ENCODE measurements around the gene DBN1.

DNA sequence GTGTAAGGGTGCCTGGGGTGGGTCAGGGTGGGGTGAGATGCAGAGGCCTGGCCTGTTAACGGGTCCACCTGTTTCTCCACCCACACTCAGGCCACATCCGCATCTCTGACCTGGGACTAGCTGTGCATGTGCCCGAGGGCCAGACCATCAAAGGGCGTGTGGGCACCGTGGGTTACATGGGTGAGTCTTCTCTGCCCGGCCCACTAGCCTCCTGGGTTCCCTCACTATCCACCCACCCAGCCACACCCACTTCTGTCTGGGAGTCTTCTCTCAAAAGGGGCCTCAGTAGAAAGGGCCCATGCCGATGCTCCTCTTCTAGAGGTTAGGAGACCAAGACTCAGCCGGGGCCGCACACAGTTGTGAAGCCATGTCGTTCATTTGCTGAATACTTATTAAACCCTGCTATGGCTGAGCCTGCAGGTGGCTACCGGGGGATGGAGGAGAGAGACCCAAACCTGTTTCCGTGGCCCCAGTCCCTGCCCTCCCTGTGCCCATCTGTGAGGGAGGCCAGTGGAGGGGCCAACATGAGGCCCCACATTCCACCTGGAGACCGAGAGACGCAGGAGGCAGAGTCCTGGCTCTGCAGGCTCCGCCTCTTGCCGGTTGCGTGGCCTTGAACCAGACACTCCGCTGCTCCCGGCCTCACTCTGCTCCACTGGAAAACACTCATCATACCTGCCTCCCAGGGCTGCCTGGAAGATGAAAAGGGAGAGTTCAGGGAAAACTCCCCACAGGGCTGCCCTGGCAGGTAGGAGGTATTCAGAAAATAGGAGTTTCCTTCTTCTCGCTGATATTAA is 38.3 kb downstream of the DBN1 start:
- TF ChIP-seq, protein P1, sequence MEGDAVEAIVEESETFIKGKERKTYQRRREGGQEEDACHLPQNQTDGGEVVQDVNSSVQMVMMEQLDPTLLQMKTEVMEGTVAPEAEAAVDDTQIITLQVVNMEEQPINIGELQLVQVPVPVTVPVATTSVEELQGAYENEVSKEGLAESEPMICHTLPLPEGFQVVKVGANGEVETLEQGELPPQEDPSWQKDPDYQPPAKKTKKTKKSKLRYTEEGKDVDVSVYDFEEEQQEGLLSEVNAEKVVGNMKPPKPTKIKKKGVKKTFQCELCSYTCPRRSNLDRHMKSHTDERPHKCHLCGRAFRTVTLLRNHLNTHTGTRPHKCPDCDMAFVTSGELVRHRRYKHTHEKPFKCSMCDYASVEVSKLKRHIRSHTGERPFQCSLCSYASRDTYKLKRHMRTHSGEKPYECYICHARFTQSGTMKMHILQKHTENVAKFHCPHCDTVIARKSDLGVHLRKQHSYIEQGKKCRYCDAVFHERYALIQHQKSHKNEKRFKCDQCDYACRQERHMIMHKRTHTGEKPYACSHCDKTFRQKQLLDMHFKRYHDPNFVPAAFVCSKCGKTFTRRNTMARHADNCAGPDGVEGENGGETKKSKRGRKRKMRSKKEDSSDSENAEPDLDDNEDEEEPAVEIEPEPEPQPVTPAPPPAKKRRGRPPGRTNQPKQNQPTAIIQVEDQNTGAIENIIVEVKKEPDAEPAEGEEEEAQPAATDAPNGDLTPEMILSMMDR (IDR thresholded peaks at IDR 0.05), result no peak
- no peak for TF ChIP-seq POLR2A (IDR thresholded peaks at IDR 0.05)
